Inferior parietal cortex (tissue), 1 donor: ENCODE results near the gene ZNF518B.
"Not testable (repeated sequence)": the region's sequence is repeated elsewhere in the genome, so short reads cannot be mapped to it uniquely, and the experiment has no call there.

Source experiments
- DNase-seq: peaks from one replicate; pipeline ENCODE4 v3.0.0-alpha.2; 2016; ENCODE audit errors: extremely low spot score

ZNF518B gene

DNA sequence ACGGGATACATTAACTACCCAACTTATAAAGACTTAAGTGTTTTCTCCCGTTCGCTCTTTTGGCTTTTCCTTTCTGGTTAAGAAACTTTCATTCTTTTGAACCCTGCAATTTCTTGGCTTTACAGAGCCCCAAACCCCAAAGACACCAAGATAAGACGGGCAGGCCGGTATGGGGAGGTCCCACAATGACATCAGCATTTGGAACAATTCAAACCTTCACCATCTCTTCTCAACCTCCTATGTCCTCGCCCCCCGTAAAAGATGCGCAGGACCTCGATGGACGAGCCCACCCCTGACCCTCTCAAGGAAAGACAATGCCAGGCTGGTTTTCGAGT lies 999 bp downstream of the ZNF518B start:
- DNase-seq: no peak

- DNase-seq: no peak
Observed at GRCh38 chr4:10455133-10455532, 2.1 kb downstream of the ZNF518B start.

- DNase-seq: no peak
Observed at GRCh38 chr4:10454726-10455125, 2.5 kb downstream of the ZNF518B start.

DNA sequence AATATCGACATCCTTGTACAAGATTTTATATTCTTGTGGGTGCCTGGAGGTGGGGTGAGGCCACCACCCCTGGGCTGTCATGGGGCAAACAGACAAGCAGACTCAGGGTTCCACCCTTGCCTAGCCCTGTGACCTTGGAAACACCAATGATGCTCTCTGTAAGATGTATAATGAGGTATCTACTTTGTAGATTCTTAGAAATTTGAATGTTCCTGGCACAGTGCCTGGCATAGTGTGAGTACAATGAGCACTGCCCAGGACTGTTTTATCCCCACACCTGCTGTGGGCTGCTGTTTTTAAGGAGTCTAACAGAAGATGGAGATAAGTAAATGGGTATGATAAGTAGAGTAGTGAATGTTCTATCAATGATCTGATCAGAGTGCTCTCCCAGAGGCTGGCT lies 3.1 kb downstream of the ZNF518B start:
- DNase-seq: no peak

GRCh38 chr4:10448991-10449390 lies 8.2 kb downstream of the ZNF518B start:
- DNase-seq: no peak

DNA sequence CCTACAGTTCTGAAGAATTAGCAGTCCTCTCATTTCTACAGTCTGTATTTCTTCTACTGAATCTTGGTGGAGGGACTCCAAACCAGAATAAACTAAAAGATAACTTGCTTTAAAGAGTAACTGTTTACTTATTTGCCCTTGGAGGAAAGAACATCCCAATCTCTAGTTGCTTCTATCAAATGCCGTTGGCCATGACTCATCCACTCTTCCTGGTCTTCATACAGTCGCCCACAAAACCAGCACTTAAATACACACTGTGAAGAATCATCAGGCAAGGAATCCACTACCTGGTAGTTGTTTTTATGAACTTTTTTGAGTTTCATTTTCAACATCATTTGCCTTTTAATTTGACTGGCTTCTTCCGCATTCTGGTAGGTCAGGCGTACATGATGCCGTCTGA lies 14.2 kb downstream of the ZNF518B start:
- DNase-seq: no peak

- DNase-seq: no peak
Observed at GRCh38 chr4:10441512-10441911, 15.7 kb downstream of the ZNF518B start.

- no peak for DNase-seq
Observed at GRCh38 chr4:10438924-10439323, 18.3 kb downstream of the ZNF518B start.

DNA sequence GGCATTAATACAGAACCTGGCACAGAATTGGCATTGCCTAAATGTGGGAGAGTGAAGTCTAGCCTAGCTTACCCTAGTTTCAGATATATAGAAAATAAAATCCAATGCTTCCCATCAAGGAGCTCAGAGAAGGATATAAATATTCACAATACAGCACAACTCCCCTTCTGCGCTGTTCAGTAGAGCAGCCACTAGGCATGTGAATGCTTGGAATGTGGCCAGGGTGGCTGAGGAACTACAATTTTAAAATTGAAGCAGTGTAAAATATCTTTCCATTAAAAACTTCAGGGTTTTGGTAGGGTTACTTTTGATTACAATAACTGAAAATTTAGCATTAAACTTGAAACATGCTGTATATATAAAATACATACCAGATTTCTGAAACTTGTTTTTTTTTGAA lies 19.5 kb downstream of the ZNF518B start:
- no peak for DNase-seq

- DNase-seq: not testable (repeated sequence)
Observed at GRCh38 chr4:10427680-10428079, 29.5 kb downstream of the ZNF518B start.

- DNase-seq: no peak
Observed at GRCh38 chr4:10421344-10422055, 35.7 kb downstream of the ZNF518B start.

DNA sequence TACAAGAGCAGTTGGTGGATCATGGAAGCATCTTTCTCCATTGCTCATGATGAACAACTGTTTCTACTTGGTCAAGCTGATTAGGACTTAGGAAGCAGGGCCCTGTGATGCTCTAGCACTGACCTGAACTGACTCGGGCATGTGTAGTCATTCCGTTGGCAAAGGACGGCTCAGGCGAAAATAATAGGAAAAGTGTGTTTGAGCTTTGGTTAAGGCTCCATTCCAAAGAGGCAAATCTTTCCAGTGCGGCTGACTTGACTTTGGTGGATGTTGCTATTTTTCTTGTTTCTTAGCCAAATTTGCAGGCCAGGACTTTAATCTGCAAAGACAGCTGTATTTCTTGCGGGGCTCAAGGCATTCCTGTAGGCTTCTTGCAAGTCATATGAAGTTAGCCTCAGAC lies 39.5 kb downstream of the ZNF518B start:
- no peak for DNase-seq

GRCh38 chr4:10416441-10416840 lies 40.8 kb downstream of the ZNF518B start:
- DNase-seq: no peak

DNA sequence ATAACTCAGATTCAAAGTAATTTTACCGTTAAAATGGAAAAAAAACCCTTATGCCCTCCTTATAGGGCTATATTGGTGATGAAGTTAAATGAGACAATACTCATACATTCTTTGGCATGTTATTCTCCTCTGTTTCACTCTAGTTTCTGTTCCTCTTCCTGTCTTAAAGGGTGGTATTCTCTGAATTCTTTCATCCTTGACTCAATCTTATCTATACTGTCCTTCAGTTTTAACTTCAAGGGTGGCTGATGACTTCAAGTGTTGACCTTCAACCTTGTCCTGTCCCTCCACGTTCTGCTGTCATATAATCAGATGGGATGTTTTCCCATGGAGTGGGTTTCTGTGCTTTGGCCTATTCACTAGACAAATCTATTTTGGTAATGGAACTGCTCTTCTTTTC lies 44.0 kb downstream of the ZNF518B start:
- no peak for DNase-seq

GRCh38 chr4:10405672-10406071 lies 51.6 kb downstream of the ZNF518B start:
- no peak for DNase-seq

GRCh38 chr4:10403633-10404445 lies 53.4 kb downstream of the ZNF518B start:
- DNase-seq: peak; percentile 85

- DNase-seq: no peak
Observed at GRCh38 chr4:10395971-10396580, 61.1 kb downstream of the ZNF518B start.
